Endothelial cell of umbilical vein (primary cell): Measurements from ENCODE around the gene BUB1B. TPM values are rescaled to one million over a fixed set of nuclear protein-coding genes. Genes with fewer than 3 reads are reported as not detected.
"Not testable (repeated sequence)": the region's sequence is repeated elsewhere in the genome, so short reads cannot be mapped to it uniquely, and the experiment has no call there.

Experiments
- BruUV-seq: library from RNA; stranded (reverse); fragments of 400-500 nt; replicated peaks from 2 replicates; lab custom pipeline; 2021; lab: Mats Ljungman, UMichigan
- CTCF ChIA-PET: fragments of 300-600, 350-600 bp; sonication (Branson Sonifier 250); formaldehyde crosslinking; loops from one replicate; lab custom pipeline; 2021; ENCODE audit warnings: antibody characterized with exemption, inconsistent platforms; lab: Charles Lee
- POLR2A ChIA-PET: fragments of 300-600, 350-600 bp; sonication (Branson Sonifier 250); formaldehyde crosslinking; loops from one replicate; lab custom pipeline; 2021; ENCODE audit warnings: antibody characterized with exemption, inconsistent platforms; lab: Charles Lee
- DNase-seq: peaks from one replicate; pipeline ENCODE4 v3.0.0-alpha.2; 2011; ENCODE audit warnings: low read depth, low spot score
- FAIRE-seq: peaks from 2 replicates; lab custom pipeline; 2011; peaks lifted over from hg19 to GRCh38; lab: Jason Lieb, UNC
- H2AFZ ChIP-seq: 2 replicates; pipeline ENCODE4 v1.6.0; 2012; ENCODE audit warnings: low read depth, low read length, control low read depth, inconsistent platforms
- H3K27ac ChIP-seq: 2 replicates; pipeline ENCODE4 v1.5.1; 2011; ENCODE audit warnings: low read depth, mild to moderate bottlenecking, control low read depth, low read length, moderate library complexity; ENCODE audit not compliant: insufficient read depth
- H3K27me3 ChIP-seq, 2 experiments: 2 replicates each; pipeline versions ENCODE4 v1.6.0 to v1.6.1; 2011; ENCODE audit warnings: low read length in 2 of 2, mixed read lengths in 1 of 2; ENCODE audit not compliant: control insufficient read depth in 2 of 2, insufficient read depth in 2 of 2
- H3K36me3 ChIP-seq, 2 experiments: 2 replicates in 1 of 2; 3 replicates in 1 of 2; pipeline ENCODE4 v1.5.1; 2011; ENCODE audit warnings: low read length in 2 of 2, mild to moderate bottlenecking in 1 of 2, moderate library complexity in 1 of 2; ENCODE audit not compliant: control insufficient read depth in 2 of 2, insufficient read depth in 2 of 2; ENCODE audit errors: extremely low read depth in 1 of 2
- H3K4me1 ChIP-seq: 3 replicates; pipeline ENCODE4 v1.5.1; 2011; ENCODE audit warnings: mild to moderate bottlenecking, low read length; ENCODE audit not compliant: control insufficient read depth, insufficient read depth; ENCODE audit errors: extremely low read depth
- H3K4me2 ChIP-seq: 2 replicates; pipeline ENCODE4 v1.6.1; 2011; ENCODE audit warnings: low read length, control low read depth, mixed read lengths; ENCODE audit not compliant: insufficient read depth
- H3K4me3 ChIP-seq, 3 experiments: fragments of 200-600 bp in 1 of 3; sonication (generic), shearing (Covaris generic) in 1 of 3; replicated peaks in 1 of 3; 2 replicates each; pipeline ENCODE4 v1.5.1; 2011 to 2016; ENCODE audit warnings: control low read depth in 3 of 3, low read length in 3 of 3, mild to moderate bottlenecking in 2 of 3, inconsistent platforms in 1 of 3, low read depth in 1 of 3, moderate library complexity in 1 of 3; ENCODE audit not compliant: insufficient read depth in 1 of 3
- H3K79me2 ChIP-seq: 2 replicates; pipeline ENCODE4 v1.6.0; 2012; ENCODE audit warnings: low read length, inconsistent platforms; ENCODE audit not compliant: control insufficient read depth, insufficient read depth
- H3K9ac ChIP-seq: replicated peaks from 2 replicates; pipeline ENCODE3; 2011; ENCODE audit warnings: low read length, control low read depth; ENCODE audit not compliant: insufficient read depth; ENCODE audit errors: extremely low read depth
- H3K9me1 ChIP-seq: replicated peaks from 3 replicates; pipeline ENCODE4 v1.6.0; 2011; ENCODE audit warnings: mild to moderate bottlenecking, low read length; ENCODE audit not compliant: control insufficient read depth, insufficient read depth; ENCODE audit errors: extremely low read depth
- H3K9me3 ChIP-seq: replicated peaks from 2 replicates; pipeline ENCODE4 v1.5.1; 2012; ENCODE audit warnings: low read length, inconsistent platforms; ENCODE audit not compliant: control insufficient read depth, insufficient read depth
- H4K20me1 ChIP-seq: replicated peaks from 2 replicates; pipeline ENCODE3; 2011; ENCODE audit warnings: mild to moderate bottlenecking, low read length; ENCODE audit not compliant: control insufficient read depth, insufficient read depth; ENCODE audit errors: extremely low read depth
- EZH2 ChIP-seq: IDR thresholded peaks from 2 replicates; pipeline ENCODE4 v1.6.1; 2012; ENCODE audit warnings: borderline replicate concordance, low read depth, mild to moderate bottlenecking, moderate library complexity, low read length, inconsistent platforms; ENCODE audit not compliant: severe bottlenecking
- FOS ChIP-seq: IDR thresholded peaks from 2 replicates; pipeline ENCODE4 v1.6.1; 2011; ENCODE audit warnings: mild to moderate bottlenecking, low read length, moderate library complexity, borderline replicate concordance; ENCODE audit not compliant: insufficient read depth
- GATA2 ChIP-seq: IDR thresholded peaks from 2 replicates; pipeline ENCODE4 v1.7.0; 2011; ENCODE audit warnings: low read depth, mild to moderate bottlenecking, moderate library complexity, mixed read lengths, low read length; ENCODE audit not compliant: insufficient read length, insufficient read depth
- JUN ChIP-seq: IDR thresholded peaks from 2 replicates; pipeline ENCODE4 v1.6.1; 2011; ENCODE audit warnings: borderline replicate concordance, low read depth; ENCODE audit not compliant: insufficient read length, insufficient read depth
- MAX ChIP-seq: IDR thresholded peaks from 2 replicates; pipeline ENCODE4 v1.6.1; 2011; ENCODE audit not compliant: insufficient read depth, insufficient read length
- MYC ChIP-seq: IDR thresholded peaks from one replicate; pipeline ENCODE4 v1.6.1; 2011; ENCODE audit warnings: mild to moderate bottlenecking, low read depth, low read length
- POLR2A ChIP-seq: IDR thresholded peaks from 2 replicates; pipeline ENCODE4 v1.6.1; 2012; ENCODE audit warnings: low read depth, mild to moderate bottlenecking, control low read depth, low read length
- POLR2AphosphoS5 ChIP-seq: IDR thresholded peaks from 2 replicates; pipeline ENCODE4 v1.6.1; 2012; ENCODE audit warnings: low read depth, mild to moderate bottlenecking, control low read depth, low read length, moderate library complexity; ENCODE audit not compliant: insufficient read depth
- dilution Hi-C: fragments of 300-500 bp; cut with MboI; formaldehyde crosslinking; loops from one replicate; pipeline ENCODE4 v1.15.0; 2019; ENCODE audit warnings: low sequenced_read_pairs; ENCODE audit not compliant: extremely low pct_ligation_motif_present
- intact Hi-C: fragments of 100-400 bp; cut with micrococcal nuclease; formaldehyde crosslinking; loops from one replicate; pipeline ENCODE4 v1.10.0; 2022
- polyA plus RNA-seq, 4 experiments: library from polyadenylated mRNA; depleted of rRNA in 3 of 4; stranded (reverse) in 3 of 4; unstranded in 1 of 4; fragments of >200 nt; gene quantifications; 2 replicates each; pipeline versions ENCODE4 v1.2.1 to v1.2.3, GENCODE V29; 2011 to 2012; ENCODE audit warnings: missing spikeins in 1 of 4
- total RNA-seq: library from RNA; stranded (reverse); gene quantifications from 2 replicates; pipeline ENCODE4 v1.2.3, GENCODE V29; 2021
- TF ChIP-seq, protein P1 (sequence below), 2 donors: IDR thresholded peaks; 1 replicate in 1 of 2; 2 replicates in 1 of 2; pipeline ENCODE4 v1.5.1; 2011; ENCODE audit warnings: low read length in 2 of 2, mild to moderate bottlenecking in 2 of 2, moderate library complexity in 2 of 2, control low read depth in 1 of 2, inconsistent platforms in 1 of 2, low read depth in 1 of 2; ENCODE audit not compliant: insufficient read depth in 1 of 2; ENCODE audit errors: extremely low read depth in 1 of 2

The BUB1B gene
- total and polyA plus RNA-seq, 2 donors (not counting 3 experiments of a cell fraction or from before 2014, with no cell fraction given), result 12.2 to 69.8 TPM

- H2AFZ ChIP-seq, H3K4me2 ChIP-seq, DNase-seq, H3K9me3 ChIP-seq, H3K36me3 ChIP-seq, intact Hi-C loops, FAIRE-seq, H3K4me1 ChIP-seq, H3K27ac ChIP-seq, H3K4me3 ChIP-seq, dilution Hi-C loops, H3K27me3 ChIP-seq, H3K9ac ChIP-seq, H3K9me1 ChIP-seq, BruUV-seq, H4K20me1 ChIP-seq: not testable (repeated sequence)
- ChIA-PET CTCF (interaction anchor here (0.6 to 0.9 kb wide), 2 partner anchors 59 to 63 kb away, joined by 3 read pairs; partner anchors contain the start of gene BMF), POLR2A (interaction anchor here (0.6 kb wide), 1 partner anchor 74 kb away, joined by 3 read pairs; no protein-coding TSS in a partner anchor)
- H3K79me2 ChIP-seq, result peaks cover 55% of the 10 kb centered on the region
Observed at GRCh38 chr15:40167374-40167773, 6.5 kb downstream of the BUB1B start.

- DNase-seq (no peak), FAIRE-seq (no peak)
- Histone ChIP-seq H3K79me2 (peaks cover 27% of the 10 kb centered on the region), H3K4me1 (no peaks in the 10 kb centered on the region), H3K9me3 (no peaks in the 10 kb centered on the region), H2AFZ (no peak overlapping the region), H3K36me3 (peaks cover 0 to 17% of the 10 kb centered on the region in 2 experiments), H3K4me3 (no peak overlapping the region), H3K27me3 (no peaks in the 10 kb centered on the region), H3K9me1 (no peaks in the 10 kb centered on the region), H4K20me1 (no peaks in the 10 kb centered on the region), H3K9ac (no peak overlapping the region), H3K27ac (no peak overlapping the region), H3K4me2 (no peak overlapping the region)
- TF ChIP-seq FOS, result no peak
- TF ChIP-seq, protein P1, sequence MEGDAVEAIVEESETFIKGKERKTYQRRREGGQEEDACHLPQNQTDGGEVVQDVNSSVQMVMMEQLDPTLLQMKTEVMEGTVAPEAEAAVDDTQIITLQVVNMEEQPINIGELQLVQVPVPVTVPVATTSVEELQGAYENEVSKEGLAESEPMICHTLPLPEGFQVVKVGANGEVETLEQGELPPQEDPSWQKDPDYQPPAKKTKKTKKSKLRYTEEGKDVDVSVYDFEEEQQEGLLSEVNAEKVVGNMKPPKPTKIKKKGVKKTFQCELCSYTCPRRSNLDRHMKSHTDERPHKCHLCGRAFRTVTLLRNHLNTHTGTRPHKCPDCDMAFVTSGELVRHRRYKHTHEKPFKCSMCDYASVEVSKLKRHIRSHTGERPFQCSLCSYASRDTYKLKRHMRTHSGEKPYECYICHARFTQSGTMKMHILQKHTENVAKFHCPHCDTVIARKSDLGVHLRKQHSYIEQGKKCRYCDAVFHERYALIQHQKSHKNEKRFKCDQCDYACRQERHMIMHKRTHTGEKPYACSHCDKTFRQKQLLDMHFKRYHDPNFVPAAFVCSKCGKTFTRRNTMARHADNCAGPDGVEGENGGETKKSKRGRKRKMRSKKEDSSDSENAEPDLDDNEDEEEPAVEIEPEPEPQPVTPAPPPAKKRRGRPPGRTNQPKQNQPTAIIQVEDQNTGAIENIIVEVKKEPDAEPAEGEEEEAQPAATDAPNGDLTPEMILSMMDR (IDR thresholded peaks at IDR 0.05; ENCODE audit: extremely low read depth in 1 of 2, insufficient read depth in 1 of 2, low read depth in 1 of 2, low read length in 2 of 2), result no peak
- TF ChIP-seq MYC, result no peak
- TF ChIP-seq MAX, result no peak
- TF ChIP-seq POLR2A, result no peak
- no peak for TF ChIP-seq JUN
- TF ChIP-seq POLR2AphosphoS5, result no peak
- TF ChIP-seq EZH2, result no peak
- no peak for TF ChIP-seq GATA2
- ChIA-PET POLR2A (interaction anchor here (0.6 kb wide), 1 partner anchor 71 kb away, joined by 3 read pairs; no protein-coding TSS in a partner anchor), CTCF (interaction anchor here (0.9 to 2.1 kb wide), 2 partner anchors 9 to 13 kb away, joined by 4 to 6 read pairs; no protein-coding TSS in a partner anchor)
- intact Hi-C loops (loop anchor here (5.0 kb wide), 1 partner anchor 128 kb away; no protein-coding TSS in a partner anchor), dilution Hi-C loops (no loop called here)
- no TSS peak for BruUV-seq
Observed at GRCh38 chr15:40175160-40175559, 14.3 kb downstream of the BUB1B start.
